Hepatocyte (in vitro differentiated cells): ENCODE results near the gene LENG8. TPM values are rescaled to one million over a fixed set of nuclear protein-coding genes. Genes with fewer than 3 reads are reported as not detected.
A peak's percentile ranks its signal among the peaks of the same experiment; 100 is the strongest.

Experiments
- DNase-seq: peaks from one replicate; pipeline ENCODE4 v3.0.0-alpha.2; 2016; ENCODE audit warnings: low spot score
- H2AFZ ChIP-seq: fragments of 200-600 bp; sonication (generic); 2 replicates; pipeline ENCODE4 v1.6.0; 2016; ENCODE audit warnings: antibody characterized with exemption, mild to moderate bottlenecking
- H3K27ac ChIP-seq: fragments of 200-600 bp; sonication (generic); 2 replicates; pipeline ENCODE4 v1.5.1; 2016; ENCODE audit warnings: mild to moderate bottlenecking
- H3K27me3 ChIP-seq: fragments of 200-600 bp; sonication (generic); 2 replicates; pipeline ENCODE4 v1.6.1; 2016
- H3K36me3 ChIP-seq: fragments of 200-600 bp; sonication (generic); replicated peaks from 2 replicates; pipeline ENCODE4 v1.5.1; 2016; ENCODE audit warnings: low read depth; ENCODE audit not compliant: insufficient read depth
- H3K4me1 ChIP-seq: fragments of 200-600 bp; sonication (generic); 2 replicates; pipeline ENCODE4 v1.5.1; 2016; ENCODE audit warnings: mild to moderate bottlenecking, moderate library complexity; ENCODE audit not compliant: insufficient read depth
- H3K4me2 ChIP-seq: fragments of 200-600 bp; sonication (generic); 2 replicates; pipeline ENCODE4 v1.6.0; 2016
- H3K4me3 ChIP-seq: fragments of 200-600 bp; sonication (generic); 2 replicates; pipeline ENCODE4 v1.5.1; 2016; ENCODE audit warnings: mild to moderate bottlenecking
- H3K79me2 ChIP-seq: fragments of 200-600 bp; sonication (generic); 2 replicates; pipeline ENCODE4 v1.6.0; 2017; ENCODE audit warnings: mild to moderate bottlenecking
- H3K9me2 ChIP-seq: fragments of 200-600 bp; sonication (generic); replicated peaks from 2 replicates; pipeline ENCODE4 v1.6.0; 2017; ENCODE audit warnings: mild to moderate bottlenecking; ENCODE audit not compliant: insufficient read depth
- H3K9me3 ChIP-seq: fragments of 200-600 bp; sonication (generic); 2 replicates; pipeline ENCODE4 v1.5.1; 2016; ENCODE audit warnings: low read depth, mild to moderate bottlenecking
- H4K20me1 ChIP-seq: fragments of 200-600 bp; sonication (generic); 2 replicates; pipeline ENCODE4 v1.6.0; 2016; ENCODE audit warnings: mild to moderate bottlenecking; ENCODE audit not compliant: insufficient read depth, poor library complexity, severe bottlenecking
- CTCF ChIP-seq: fragments of 200-600 bp; sonication (generic); IDR thresholded peaks from 2 replicates; pipeline ENCODE4 v1.5.1; 2016; ENCODE audit warnings: antibody characterized with exemption, mild to moderate bottlenecking; ENCODE audit not compliant: poor library complexity
- EZH2 ChIP-seq: fragments of 200-600 bp; sonication (generic); IDR thresholded peaks from 2 replicates; pipeline ENCODE4 v1.6.1; 2016; ENCODE audit warnings: antibody characterized with exemption, mild to moderate bottlenecking, borderline replicate concordance
- EZH2phosphoT487 ChIP-seq: fragments of 200-600 bp; sonication (generic); IDR thresholded peaks from one replicate; pipeline ENCODE4 v1.6.1; 2018; ENCODE audit warnings: antibody characterized with exemption, mild to moderate bottlenecking, low read depth, moderate library complexity; ENCODE audit not compliant: unreplicated experiment, severe bottlenecking
- WGBS: methylation state at CpG from one replicate; pipeline ENCODE4 v1.1.6; 2016; ENCODE audit warnings: low lambda C conversion rate; ENCODE audit errors: missing lambda C conversion rate; 5-methylcytosine and 5-hydroxymethylcytosine counted together
- polyA plus RNA-seq: library from polyadenylated mRNA; unstranded; fragments of >200 nt; fragmentation: Nextera tagmentation; extraction: Ambion mirVana; gene quantifications from 2 replicates; pipeline ENCODE4 v1.2.1, GENCODE V29; 2016
- total RNA-seq: library from RNA; depleted of rRNA; stranded (reverse); fragments of >200 nt; gene quantifications from 2 replicates; pipeline ENCODE4 v1.2.3, GENCODE V29; 2014

LENG8 gene
- total and polyA plus RNA-seq, 2 experiments from 2014 or later, result 36.6 to 54.0 TPM

GRCh38 chr19:54428323-54429175 is 20.4 kb upstream of the LENG8 start:
- no peaks in the 10 kb centered on the region for H3K9me2 ChIP-seq
- H4K20me1 ChIP-seq, result peaks cover 5% of the 10 kb centered on the region
- no peak overlapping the region for H3K4me3 ChIP-seq
- peaks cover 11% of the 10 kb centered on the region for H3K27me3 ChIP-seq
- TF ChIP-seq EZH2, result no peak
- no peak for TF ChIP-seq CTCF
- no peak for TF ChIP-seq EZH2phosphoT487
- H3K4me1 ChIP-seq, result peaks cover 11% of the 10 kb centered on the region
- no peak overlapping the region for H2AFZ ChIP-seq
- no peak overlapping the region for H3K4me2 ChIP-seq
- no peaks in the 10 kb centered on the region for H3K36me3 ChIP-seq
- WGBS, result 89% methylated on average over 11 of the region's 11 CpGs
- no peaks in the 10 kb centered on the region for H3K79me2 ChIP-seq
- no peaks in the 10 kb centered on the region for H3K9me3 ChIP-seq
- H3K27ac ChIP-seq, result no peak overlapping the region
- no peak for DNase-seq

- Histone ChIP-seq H3K4me2 (no peak overlapping the region), H3K4me3 (no peak overlapping the region), H3K4me1 (peaks cover 11% of the 10 kb centered on the region), H3K79me2 (no peaks in the 10 kb centered on the region), H3K27me3 (peaks cover 11% of the 10 kb centered on the region), H2AFZ (no peak overlapping the region), H3K27ac (no peak overlapping the region), H4K20me1 (peaks cover 5% of the 10 kb centered on the region), H3K9me3 (no peaks in the 10 kb centered on the region), H3K9me2 (no peaks in the 10 kb centered on the region), H3K36me3 (no peaks in the 10 kb centered on the region)
- DNase-seq, result no peak
- WGBS, result 56% methylated on average over 8 of the region's 8 CpGs
- TF ChIP-seq EZH2 (no peak), EZH2phosphoT487 (no peak), CTCF (no peak)
These were observed 19.9 kb upstream of the LENG8 start for GRCh38 chr19:54429176-54429495.

- Histone ChIP-seq H2AFZ (no peak overlapping the region), H3K4me2 (peak overlapping the region; percentile 93), H3K79me2 (no peaks in the 10 kb centered on the region), H3K27me3 (peaks cover 11% of the 10 kb centered on the region), H3K9me3 (no peaks in the 10 kb centered on the region), H3K4me3 (no peak overlapping the region), H4K20me1 (peaks cover 5% of the 10 kb centered on the region), H3K4me1 (peaks cover 11% of the 10 kb centered on the region), H3K27ac (no peak overlapping the region), H3K36me3 (no peaks in the 10 kb centered on the region), H3K9me2 (no peaks in the 10 kb centered on the region)
- 61% methylated on average over 8 of the region's 13 CpGs for WGBS
- TF ChIP-seq EZH2phosphoT487, result no peak
- no peak for TF ChIP-seq EZH2
- TF ChIP-seq CTCF, result no peak
- DNase-seq, result no peak
These were observed 19.3 kb upstream of the LENG8 start for GRCh38 chr19:54429545-54430227.
